ENCODE results near the gene ABCA8.

Gene ABCA8

DNA sequence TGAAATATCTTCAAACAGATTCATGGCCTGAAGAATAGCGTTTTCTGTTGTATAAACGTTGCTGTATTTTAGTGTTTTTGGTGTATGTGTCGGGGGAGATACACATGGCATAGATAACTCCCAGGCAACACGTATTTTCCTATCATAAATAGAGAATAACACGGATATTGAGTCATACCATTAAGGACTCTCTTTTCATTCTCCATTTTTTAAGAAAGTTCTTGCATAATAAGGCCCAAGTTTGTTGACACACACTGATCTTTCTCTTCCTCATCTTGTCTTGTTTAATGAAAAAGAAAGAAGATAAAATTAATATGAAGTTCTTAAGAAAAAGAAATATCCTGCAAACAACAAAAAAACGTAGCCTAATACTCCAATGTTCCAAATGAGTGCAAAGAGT is 13.4 kb downstream of the ABCA8 start:
- no peak for DNase-seq

DNA sequence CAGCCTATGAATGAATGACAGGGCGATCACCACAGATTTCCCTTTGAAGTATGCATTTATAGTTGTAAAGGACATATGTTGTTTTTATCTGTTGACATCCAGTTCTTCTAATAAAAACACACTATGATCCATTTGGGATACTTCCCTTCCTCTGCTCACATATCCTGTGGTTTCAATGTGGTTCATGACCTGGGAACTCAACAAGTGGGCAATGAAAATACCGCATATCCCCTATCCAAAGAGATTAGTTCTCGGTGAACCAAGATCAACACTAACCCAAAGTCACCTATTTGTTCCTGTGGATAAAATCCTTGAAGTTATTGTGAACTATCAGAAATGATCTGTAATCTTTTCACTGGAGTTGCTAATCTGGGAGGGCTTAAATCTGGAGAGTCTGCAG is 16.0 kb downstream of the ABCA8 start:
- DNase-seq = no peak

DNA sequence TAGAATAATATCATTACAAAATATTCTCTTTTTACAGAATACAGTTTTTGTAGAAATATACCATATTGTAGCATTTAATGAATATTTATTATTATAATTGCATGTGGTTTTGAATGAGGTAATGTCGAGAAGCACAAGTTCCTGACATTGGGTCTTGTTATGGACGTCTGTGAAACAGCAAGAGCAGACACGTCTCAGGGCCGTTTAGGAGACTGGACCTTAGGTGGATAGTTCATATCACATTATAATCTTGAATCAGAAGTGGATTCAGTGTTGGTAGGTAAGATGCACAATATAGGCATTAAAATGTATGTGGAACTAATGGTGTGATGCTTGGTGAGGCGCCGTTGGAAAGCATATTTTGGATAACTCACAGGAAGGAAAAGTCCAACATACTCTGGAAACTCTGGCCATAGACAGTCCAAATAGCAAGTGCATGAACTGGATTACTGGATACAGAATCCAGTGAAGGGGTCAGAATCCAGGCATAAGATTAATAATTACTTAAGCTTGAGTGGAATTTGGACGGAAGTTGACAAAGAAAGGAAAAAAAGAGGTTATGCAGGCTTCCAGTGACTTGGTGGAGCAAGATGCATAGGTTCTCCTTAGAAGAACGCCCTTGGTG is 17.2 kb downstream of the ABCA8 start:
- no peak for DNase-seq

DNA sequence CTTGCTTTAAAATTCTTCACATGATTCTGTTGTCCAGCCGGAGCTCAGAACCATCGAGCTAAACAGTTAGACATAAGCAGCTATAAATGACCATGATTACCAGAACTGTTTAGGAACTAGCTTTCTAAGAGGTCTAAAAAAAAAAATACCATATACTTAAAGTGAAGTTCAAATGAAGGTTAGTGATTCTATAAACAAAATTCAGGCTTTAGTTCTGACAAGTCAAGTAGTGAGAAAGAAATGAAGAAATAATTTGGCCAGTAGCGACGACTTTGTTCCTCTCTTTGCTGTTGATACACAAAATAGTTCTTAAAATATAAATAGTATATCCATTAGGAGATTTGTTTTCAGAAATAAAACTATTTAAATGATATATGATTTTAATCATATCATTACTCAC is 27.7 kb downstream of the ABCA8 start:
- no peak for DNase-seq

DNA sequence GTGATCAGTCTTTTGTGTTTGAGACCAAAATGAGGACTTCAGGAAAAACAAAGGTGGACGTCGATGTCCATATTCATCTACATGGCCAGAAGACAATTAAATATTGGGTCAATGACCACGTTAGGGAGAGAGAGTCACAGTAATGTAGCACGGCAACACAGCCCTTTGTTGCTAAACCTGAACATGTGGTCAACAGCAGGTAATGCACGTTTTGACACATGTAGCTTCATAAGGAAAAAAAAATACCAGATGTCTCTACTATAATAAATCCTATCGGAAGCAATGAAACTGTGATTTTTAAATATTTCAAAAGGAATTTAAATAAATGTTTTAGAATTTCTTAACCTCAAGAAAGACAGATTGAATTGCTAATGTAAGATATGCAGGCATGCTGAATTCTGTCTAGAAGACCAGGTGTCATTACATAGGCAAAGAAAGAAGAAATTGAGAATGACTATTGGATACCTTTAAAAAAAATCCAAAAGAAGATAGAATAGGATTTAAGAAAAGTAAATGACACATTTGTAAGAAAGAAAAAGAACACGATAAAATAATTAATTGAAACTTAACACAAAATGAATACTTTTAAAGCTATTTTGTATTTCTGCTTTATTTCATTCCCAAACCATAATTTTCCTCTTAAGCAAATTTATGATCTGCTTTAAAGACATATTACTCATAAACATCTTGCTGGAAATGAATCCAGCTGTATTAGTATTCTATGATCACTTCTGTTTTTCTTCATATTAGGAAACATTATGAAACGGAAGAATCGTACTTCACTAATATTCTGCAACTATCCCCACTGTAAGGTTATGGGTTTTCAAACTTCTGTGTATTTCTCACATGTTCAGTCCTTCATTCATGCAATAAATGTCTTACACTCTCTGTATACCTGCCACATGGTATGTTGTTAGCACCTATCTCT is 30.1 kb downstream of the ABCA8 start:
- no peak for DNase-seq

DNA sequence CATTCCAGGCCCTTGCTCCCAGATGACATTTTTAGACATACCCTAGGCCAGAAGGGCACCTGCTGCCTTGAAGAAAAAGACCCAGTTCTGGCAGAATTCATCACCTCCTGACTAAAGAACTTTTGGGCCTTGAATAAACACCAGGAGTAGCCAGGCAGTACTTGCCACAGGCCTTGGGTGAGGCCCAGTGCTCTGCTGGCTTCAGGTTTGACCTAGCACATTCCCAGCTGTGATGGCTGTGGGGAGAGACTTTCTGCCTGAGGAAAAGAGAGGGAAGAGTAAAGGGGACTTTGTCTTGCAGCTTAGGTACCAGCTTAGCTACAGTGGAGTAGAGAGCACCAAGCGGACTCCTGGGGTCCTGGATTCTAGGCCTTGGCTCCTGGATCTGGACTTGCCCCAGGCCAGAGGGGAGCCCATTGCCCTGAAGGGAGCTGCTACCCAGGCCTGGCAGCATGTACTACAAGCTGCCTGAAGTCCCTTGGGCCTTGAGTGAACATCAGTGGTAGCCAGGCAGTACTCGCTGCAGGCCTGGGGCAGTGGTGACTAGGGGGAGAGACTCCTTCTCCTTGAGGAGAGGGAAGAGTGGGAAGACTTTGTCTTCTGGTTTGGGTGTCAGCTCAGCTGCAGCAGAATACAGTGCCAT is 44.3 kb downstream of the ABCA8 start:
- DNase-seq = no peak

DNA sequence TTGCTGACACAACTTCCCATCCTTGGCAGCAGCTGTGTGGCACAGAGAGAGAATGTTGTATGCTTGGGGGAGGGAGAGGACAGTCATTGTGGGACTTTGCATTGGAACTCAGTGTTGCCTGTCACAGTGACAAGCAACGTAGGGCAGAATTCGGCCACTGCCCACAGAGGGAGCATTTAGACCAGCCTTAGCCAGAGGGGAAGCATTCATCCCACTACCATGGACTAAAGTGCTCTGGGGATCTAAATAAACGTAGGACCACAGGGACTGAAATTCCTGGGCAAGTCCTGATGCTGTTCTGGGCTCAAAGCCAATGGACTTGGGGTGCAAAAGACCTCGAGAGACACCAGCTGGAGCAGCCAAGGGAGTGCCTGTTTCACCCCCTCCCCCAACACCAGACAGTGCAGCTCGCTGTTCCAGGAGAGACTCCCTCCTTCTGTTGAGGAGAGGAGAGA is 44.9 kb downstream of the ABCA8 start:
- no peak for DNase-seq

DNA sequence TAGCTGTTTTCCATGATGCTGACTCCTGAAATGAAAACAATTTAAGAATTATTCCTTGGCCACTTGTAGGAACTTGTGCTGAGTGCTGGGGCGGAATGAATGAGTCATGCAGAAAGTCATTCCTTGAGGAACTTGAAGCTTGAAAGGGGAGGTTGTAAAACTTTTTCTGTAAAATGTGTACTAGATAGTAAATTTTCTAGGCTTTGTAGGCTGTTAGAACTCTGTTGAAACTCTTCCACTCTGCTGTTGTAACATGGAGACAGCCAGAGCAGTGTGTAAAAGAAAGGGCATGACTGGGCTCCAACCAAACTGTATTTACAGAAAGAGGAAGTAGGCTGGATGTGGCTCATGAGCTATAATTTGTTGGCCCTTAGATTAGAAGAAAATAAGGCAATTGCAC is 46.1 kb downstream of the ABCA8 start:
- DNase-seq = no peak

DNA sequence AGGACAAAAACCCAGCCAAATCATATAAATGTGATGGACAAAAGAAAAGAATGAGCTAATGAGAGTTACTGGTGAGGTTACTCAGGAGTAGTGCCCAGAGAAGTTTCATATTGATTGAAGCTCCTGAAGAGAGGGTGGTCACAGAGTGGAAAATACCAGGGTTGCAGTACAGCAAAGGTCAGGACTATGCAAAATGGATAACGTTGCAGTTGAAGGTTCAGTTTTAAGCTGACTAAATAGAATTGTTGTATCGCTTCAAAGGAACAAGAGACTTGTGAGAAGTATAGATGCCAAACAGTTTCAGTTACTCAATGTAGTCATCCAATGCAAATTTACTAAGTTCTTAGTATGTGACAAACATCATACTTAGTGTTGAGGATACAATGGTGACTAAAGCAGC is 47.1 kb downstream of the ABCA8 start:
- DNase-seq = no peak

DNA sequence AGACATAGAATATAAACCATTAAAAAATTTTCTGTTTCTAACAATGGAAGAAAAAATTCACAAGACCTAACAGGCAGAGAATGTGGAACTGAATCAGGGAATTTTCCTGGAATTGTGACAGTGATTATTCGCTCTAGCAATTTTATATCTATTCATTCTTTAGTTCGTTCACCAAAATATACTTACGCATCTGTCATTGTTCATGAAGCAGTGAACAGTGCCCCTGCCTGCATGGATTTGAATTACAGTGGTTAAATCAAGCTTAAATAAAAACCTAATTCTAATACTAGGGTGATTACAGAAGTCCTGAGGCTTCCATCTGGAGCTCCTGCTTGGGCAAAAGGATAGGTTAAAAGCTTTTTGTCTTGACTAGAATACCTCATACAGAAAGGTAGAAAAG is 48.6 kb downstream of the ABCA8 start:
- DNase-seq = no peak

DNA sequence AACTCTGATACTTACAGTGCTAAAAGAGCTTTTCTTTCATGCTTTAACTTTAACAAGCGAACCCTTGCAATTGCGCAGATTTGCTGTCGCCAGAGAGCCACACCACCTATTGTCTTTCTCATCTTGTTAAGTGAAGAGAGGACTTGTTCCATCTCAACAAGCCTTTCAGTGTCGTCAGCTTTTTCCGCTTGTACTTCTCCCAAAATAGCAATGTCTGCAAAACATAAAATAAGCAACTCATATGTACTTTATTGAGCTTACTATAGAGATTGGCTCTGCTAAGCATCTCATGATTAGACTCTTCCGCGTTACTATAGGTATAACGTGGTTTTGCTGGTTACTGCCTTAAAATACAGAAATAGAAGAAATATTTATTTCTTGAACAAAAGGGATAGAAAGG is 51.9 kb downstream of the ABCA8 start:
- DNase-seq = no peak

DNA sequence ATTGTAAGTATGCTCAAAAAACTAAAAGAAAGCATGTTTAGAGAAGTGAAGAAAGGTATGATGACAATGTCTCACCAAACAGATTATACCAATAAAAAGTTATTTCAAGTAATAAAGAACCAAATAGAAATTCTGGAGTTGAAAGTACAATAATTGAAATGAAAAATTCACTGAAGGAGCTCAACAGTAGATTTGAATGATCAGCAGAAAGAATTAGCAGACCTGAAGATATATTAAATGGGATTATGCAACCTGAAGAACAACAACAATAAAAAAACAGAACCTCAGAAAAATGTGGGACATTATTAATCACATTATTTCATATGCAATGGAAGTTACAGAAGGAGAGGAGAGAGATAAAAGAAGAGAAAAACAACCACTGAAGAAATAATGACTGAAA is 57.6 kb downstream of the ABCA8 start:
- no peak for DNase-seq

DNA sequence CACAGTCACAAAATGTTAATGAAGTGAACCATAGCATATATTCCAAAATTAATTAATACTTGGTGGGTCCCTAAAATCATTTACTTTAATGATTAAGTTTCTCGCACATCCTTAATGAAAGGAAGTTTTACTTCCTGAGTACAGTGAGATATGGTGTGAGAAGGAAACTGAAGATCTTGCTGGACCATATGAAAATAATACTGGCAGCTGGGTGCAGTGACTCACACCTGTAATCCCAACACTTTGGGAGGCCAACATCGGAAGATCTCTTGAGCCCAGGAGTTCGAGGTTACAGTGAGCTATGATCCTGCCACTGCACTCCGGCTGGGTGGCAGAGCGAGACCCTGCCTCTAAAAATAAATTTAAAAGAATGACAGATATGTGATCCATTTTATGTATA is 62.5 kb downstream of the ABCA8 start:
- no peak for DNase-seq

DNA sequence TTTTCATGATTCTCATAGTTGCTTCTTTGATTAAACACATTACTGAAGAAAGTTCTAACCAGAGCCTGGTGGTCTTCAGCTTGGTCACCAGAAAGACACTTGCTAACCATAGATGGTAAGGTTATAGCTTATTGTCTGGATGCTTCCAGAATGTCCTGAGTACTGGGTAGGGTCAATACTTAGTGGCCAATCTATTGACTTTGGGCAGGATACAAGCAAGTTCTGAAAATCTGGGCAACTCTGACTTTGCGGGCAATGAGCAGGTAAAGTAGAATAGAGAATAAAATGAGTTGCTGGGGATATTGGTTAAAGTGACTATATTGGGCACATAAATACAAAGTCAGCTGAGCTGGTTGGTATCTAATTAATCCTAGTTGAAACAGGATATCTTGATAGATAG is 63.0 kb downstream of the ABCA8 start:
- DNase-seq = no peak

DNA sequence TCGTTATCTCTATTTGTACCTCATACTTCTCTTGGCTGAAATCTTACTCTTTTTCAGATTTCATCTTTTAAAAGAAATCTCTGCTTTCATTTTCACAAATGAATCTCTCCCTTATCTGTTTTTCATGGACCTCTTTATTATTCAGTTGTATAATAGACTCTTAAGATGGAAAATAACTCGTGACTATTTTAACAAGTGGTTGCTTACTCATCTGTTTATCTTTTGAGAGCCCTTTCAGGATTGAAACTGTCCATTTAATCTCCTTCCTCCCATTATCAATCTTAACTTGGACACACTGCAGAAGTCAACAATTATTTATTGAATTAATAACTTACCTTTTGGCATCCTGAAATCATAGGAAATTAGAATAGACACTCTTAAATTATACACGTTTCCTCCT is 68.8 kb downstream of the ABCA8 start:
- no peak for DNase-seq

DNA sequence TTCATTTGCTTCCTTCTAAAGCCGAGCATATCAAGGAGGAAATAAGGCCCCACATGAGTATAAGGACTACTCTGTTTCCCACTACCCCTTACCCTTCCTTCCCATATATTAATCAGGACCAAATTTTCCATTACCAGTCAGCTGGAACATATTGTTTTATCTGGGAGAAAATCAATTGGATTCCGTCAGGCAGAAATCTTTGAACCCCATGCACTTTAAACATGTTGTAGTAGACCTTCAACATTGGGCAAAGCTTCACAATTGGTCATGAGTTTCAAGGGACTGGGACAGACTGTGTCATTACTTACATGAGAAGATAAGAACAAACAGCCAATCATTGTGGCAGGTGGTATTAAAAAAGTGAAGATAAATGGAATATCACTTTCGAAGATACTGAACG is 70.3 kb downstream of the ABCA8 start:
- no peak for DNase-seq

DNA sequence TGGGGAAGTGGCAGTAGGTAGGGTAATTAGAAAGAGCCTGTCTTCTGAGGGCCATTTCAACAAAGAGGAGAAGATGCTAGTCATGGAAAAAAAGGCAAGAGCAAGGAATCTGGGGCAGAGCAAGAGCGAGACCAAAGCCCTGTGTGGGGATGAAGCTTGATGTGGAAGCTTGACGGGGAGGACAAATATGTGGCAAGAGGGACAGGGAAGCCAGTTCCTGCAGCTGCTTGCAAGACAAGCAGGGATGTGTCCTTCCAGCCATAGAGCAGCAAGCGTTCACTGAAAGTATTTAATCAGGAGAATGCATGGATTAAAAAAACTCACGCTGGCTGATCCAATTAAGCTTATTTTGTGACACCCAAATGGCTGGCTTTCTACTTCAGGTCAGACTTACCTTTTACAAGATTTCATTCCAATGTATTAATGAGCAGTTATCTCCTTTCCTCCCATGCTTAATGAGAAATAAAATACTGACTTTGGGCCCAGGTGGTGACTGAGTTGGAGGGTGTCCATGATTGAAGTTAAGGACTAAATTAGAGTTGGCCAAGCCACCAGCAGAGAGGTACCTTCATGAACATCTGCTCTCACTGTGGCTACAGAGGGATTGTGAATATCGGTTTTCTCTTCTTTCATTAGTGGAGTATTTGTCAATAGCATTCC is 76.8 kb downstream of the ABCA8 start:
- no peak for DNase-seq

DNA sequence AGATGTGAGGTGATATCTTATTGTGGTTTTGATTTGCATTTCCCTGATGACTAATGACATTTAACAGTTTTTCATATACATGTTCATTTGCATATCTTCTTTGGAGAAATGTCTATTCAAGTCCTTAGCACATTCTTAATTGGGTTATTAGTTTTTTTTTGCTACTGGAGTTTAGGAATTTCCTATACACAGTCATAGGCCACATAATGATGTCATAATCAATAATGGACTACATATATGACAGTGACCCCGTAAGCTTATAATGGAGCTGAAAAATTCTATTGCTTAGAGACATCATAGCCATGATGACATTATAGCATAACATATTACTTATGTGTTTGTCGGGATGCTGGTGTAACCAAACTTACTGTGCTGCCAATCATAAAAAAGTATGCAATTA is 83.7 kb downstream of the ABCA8 start:
- no peak for DNase-seq

DNA sequence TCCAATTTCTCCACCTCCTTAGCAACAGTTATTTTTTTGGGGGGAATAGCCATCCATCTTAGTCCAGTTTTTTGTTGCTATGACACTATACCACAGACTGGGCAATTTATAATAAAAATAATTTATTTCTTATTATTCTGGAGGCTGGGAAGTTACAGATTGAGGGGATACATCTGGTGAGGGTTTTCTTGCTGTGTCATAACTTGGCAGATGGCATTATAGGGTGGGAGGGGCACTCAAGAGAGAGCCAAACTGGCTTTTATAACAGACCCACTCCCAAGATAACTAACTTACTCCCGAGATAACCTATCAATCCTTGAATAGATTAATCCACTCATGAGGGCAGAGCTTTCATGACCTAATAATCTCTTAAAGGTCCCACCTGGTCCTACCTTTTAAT is 84.2 kb downstream of the ABCA8 start:
- no peak for DNase-seq

DNA sequence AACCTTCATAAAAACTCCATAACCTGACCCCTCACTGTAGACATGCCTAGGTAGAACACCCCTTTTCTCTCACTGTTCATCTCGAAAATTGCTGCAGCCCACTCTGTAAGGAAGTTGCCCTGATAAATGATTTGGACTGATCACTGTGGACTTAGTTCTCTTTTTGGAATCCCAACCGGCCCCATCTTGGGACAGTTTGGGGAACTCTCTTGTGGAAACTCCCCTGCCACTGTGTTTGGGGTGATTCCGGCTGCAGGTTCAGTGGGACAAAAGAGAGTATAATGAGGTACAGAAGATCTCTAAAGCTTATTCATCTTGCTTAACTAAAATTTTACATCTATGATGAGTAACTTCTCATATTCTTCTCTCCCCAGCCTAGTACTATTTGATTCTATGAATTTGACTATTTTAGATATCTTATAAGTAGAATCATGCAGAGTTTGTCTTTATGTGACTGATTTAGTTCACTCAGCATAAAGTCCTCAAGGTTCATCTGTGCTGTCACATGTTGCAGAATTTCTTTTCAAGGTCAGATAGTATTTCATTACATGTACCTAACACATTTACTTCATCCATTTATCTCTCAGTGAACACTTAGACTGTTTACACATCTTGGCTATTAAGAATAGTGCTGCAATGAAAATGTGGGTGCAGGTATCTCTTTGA is 84.9 kb downstream of the ABCA8 start:
- DNase-seq = no peak

DNA sequence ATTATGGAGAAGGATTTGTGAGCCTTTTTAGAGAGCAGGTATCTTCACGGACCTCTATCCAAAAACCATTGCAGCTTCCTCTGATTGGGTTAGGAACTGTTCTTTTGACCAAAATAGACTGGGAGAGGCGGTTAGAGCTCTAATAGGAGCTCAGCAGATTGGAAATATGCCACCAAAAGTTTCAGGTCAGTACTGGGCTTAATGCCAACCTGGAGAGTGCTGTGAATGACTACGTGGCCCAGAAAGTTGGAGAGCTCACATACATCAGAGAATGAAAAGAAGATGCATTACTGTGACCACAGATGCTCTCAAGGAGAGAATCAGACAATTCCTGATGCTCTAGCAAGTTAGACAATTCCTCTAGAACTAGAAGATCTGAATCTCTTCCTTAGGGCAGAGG is 86.5 kb downstream of the ABCA8 start:
- no peak for DNase-seq

DNA sequence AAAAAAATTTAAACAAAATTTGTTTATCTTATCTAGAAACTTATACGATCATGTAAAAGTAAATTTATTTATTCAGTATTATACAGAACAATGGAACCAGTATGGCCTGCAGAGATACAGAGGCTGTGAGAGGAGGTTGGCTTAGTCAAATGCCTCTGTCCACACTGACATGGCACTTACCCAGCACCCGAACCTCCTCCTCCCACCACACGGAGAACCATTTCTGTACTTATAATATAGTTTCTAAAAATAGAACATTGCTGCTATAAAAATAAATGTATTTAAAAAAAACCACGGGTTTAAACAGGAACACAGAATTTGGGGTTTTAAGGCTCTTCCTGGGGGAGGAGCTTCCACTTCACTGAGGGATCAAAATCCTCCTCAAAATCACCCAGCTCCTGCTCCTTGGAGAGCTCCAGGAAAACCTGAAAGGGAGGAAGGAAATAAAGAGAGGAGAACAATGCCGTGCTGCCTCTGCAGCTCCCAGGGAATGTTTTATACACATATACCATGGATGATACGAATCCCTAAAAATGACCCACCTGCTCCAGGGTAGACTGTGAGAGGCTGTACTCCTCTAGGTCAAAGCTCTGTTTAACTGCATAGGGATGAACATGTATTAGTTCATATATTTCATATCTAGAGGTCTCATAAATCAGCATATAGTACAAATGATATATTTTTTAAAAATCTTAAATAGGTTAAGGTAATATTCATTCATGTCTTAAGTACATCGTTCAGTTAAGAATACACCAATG is 87.3 kb downstream of the ABCA8 start:
- no peak for DNase-seq

Data from stimulated activated CD4-positive, alpha-beta T cell treated with anti-CD3 and anti-CD28 coated beads, Interleukin-4, amount 100 ng/mL, for 4 hours (primary cell).